Medulla oblongata (tissue), 1 donor: Measurements from ENCODE around the gene KCNK18.

ENCODE experiments used
- DNase-seq: peaks from one replicate; pipeline ENCODE4 v3.0.0-alpha.2; 2015; ENCODE audit errors: extremely low spot score

KCNK18 gene

DNA sequence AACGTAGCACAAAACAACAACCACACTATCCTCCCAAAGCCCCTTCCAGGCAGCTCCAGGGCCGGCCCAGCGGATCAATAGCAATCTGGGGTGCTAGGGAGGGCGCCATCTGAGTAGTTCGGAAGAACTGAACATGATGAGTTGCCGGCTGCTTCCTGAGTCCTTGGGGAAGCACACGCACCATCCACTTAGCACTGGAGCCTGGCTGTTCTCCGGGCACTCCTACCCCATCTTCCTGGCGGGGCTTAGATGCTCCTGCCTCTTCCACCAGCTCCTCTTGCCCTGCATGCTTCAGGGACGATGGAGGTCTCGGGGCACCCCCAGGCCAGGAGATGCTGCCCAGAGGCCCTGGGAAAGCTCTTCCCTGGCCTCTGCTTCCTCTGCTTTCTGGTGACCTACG lies at the start of gene KCNK18:
Gene KCNK18 (plus strand): TSS at position 301 of the 400 bp plus-strand sequence. CDS start 0 bp downstream, at position 301.
- no peak for DNase-seq

DNA sequence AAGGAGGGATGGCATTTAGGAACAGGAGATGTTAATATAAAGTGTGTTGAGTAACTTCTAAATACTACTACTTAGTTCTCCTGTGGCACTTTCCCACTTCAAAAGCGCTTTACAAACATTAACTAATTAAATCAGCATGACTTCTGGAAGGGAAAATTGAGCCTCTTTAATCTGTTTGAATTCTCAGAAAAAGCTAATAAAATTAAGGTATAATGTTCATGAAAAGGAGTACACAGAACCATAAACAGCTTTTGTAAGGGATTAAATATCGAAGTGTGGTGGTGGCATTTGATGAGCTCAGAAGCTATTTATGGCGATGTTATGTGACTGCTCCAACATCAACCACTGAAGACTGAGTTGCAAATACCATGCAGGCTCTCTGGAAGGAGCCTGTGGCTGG lies 49.0 kb upstream of the KCNK18 start:
- no peak for DNase-seq

DNA sequence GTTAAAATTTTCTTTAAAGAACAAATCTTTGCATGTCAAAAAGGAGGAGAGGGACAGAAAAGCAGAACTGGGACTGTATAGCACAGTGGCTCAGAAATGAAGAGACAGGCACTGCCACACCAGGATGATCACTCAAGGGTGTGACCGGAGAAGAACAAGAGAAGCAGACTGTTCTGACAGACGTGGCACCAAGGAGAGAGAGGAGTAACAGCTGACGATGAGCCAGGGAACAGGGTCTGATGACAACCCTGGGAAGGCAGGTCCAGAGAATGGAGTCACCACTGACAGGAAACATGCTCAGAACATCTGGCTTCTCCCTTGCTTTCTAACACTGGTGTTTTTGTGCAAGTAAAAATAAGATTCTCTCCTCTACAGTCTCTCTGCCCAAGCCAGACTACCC lies 44.6 kb upstream of the KCNK18 start:
- DNase-seq = no peak

DNA sequence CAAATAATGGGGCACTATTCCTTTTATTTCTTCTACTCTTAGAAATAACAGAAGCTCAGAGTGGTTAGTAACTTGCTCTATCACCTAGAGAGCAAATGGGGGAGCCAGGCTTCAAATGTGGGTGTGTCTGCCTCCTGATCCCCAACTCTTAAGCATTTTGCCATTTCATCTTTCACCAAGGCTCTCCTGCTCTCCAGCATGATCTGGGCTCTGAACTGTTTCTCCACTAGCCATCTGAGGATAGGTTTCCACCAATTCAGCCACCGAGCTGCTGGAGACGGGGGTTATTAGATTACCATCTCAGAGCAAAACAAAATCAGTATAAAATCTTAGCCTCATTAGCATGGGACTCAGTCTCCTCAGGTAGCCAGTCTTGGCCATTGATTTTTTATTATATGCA lies 39.0 kb upstream of the KCNK18 start:
- DNase-seq = no peak

DNA sequence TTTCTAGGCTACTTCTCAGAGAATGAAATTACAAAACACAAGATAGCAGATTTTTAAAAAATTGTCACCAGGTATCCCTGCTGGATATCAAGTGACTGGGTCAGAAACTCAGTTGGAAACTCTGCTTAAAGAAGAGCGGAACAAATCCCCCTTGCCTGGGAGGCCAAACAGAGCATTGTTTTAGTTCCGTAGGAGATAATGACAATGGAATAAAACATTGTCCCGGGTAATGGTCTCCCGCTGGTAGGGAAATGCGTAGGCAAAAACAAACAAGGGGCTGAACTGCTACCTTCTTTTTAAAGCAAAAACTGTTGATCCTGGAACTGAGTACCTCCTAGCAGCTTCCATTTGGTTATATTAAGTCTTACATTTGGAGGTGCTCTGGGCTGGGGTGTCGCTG lies 37.9 kb upstream of the KCNK18 start:
- no peak for DNase-seq

DNA sequence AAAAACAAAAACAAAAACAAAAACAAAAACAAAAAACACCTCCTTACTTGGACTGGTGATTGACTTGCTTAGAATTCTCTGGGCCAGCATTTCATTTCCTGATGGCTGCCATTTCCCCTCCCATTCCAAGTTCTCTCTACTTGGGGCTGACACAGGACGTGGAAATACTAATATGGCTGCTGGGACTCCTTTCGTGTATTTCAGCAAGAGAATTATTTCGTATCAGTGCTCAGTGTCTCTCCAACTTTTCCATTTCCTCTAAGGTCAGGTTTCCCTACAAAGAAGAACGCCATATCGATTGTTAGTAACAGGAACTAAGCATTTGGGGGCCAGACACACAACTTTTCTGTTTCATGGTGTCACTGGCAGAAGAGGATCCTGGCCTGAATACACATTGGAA lies 36.7 kb upstream of the KCNK18 start:
- DNase-seq = no peak

DNA sequence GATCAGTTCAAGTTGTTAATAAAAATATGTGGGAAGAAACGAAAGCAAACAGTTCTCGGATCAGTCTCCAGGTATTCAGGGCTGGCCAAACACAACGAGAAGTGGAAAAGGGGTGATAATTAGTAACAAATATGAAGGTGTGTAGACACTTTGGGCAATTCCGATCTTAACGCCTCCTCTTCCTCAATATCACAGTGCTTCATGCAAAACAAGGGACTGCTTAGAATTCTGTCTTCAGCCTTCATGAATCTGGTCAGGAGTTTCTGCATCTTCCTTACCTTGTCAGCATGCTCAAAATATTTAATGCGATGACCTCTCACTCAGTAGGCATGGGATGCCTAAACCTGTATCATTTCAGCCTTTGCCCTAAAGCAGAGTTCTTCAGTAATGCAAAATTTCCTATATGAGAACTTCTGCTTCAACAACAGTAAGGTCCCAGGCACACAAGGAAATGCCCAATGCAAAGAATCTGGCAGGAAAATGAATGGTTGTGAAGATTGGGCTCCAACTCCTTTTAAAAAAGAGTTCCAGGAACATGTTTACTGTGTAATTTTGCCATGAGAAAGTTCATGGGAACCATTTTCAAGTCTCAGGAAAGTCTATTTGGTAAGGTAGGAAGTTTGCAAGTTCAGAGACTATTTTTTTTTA lies 35.8 kb upstream of the KCNK18 start:
- DNase-seq = no peak

DNA sequence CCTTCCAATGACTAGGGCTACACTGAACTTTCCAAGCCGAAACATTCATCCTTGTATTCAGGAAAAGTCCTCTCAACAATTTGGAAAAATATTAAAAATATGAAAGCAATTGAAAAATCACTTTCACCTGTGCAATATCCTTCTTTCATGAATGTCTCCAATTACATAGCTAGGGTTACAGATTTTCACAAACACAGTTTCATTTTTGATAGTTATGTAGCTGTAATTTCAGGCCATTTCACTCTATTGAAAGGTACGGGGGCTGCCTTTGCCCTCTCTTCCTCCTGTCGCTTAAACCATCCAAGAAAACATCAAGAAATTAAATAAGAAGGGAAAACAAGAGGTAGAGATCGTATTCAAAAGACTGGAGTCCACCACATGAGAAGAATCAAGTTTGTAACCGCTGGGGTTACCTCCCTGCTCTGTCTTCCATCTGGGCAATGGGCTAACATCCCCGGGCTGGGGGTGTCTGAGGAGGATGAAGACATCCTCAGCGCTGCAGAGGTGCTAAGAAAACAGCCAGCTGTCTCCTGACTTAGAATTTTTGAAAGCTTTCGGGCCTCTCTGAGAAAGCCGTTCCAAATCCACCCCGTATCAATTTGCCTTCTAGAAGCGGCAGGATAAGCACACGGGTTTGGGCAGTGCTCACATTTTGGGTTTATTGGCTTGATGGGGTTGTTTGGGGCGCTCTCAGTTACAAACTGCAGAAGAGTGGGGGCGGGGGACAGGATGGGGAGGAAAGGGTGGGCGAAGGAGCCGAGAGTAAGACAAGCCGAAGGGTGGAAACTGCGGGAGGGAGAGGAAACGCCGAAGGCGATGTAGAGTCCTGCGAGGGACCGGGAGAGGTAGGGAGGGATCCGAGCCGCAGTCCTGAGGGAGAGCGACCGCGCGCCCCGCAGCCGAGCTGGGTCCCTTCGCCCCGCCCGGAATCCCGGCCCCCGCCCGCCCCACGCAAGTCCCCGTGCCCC lies 34.9 kb upstream of the KCNK18 start:
- DNase-seq = no peak

DNA sequence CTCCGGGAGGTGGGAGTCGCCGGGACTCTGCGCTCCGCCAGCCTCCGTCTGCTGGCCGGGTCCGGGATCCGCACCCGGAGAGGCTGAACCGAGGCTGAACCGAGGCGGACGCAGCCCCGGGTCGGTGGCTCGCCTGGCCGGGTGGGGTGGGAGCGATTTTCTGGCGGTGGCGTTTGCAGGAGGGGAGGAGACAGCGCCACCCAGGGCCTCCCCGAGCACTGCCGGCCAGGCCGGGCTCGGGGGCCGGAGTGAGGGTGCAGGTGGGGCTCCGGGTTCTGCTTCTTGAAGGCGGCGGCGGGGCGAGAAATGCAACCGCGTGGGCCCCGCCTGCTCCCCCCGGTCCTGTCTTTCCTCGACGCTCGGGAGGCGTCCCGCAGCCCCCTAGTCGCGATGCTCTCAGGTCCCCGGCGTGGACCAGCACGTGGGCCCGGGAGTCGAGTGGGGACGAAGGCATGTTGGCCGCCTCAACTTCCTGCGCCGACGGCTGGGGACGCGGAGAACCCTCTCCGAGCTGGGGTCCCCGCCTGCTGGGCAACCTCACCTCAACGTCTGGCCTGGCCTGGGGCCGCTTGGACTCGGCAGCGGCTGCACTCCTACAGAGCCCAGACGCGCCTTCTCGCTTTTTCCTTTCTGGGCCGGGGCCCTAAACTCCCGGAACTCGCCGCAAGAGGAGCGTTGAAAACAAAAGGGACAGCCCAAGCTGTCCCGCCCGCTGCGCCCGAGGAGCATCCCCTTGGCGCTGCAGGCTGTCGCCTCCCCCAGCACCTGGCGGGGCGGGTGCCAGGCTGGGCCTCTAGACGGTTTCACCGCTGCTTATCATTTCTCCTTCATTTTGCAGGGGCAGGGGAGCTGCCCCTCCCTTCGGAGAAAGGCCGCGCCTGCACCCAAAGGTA lies 34.0 kb upstream of the KCNK18 start:
- no peak for DNase-seq

DNA sequence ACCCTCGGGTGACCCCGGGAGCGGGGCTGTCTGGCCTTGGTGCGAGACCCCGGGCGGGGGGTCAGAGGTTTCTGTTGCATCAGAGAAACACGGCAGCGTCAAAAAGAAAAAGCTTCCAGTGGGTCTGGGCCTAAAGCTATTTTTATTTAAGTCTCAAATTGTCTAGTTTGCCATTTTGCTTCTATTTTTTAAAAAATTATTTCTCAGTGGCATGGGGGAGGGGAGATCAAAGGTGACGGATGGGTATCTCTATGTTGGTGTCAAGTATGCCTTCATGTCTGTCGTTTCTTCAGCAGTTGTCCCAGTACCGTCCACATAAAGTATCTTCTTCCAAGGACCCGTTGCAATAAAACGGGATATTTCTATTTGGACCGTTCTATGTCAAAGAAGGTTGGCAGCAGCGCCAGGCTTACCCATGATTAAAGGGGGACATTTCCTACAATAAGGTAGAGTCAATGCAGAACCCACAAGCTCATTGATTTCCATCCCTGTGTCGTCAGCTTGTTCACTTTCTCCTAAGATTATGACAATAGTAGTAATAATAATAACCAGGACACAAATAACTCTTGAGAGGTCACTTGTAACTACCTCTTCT lies 33.2 kb upstream of the KCNK18 start:
- DNase-seq = no peak

DNA sequence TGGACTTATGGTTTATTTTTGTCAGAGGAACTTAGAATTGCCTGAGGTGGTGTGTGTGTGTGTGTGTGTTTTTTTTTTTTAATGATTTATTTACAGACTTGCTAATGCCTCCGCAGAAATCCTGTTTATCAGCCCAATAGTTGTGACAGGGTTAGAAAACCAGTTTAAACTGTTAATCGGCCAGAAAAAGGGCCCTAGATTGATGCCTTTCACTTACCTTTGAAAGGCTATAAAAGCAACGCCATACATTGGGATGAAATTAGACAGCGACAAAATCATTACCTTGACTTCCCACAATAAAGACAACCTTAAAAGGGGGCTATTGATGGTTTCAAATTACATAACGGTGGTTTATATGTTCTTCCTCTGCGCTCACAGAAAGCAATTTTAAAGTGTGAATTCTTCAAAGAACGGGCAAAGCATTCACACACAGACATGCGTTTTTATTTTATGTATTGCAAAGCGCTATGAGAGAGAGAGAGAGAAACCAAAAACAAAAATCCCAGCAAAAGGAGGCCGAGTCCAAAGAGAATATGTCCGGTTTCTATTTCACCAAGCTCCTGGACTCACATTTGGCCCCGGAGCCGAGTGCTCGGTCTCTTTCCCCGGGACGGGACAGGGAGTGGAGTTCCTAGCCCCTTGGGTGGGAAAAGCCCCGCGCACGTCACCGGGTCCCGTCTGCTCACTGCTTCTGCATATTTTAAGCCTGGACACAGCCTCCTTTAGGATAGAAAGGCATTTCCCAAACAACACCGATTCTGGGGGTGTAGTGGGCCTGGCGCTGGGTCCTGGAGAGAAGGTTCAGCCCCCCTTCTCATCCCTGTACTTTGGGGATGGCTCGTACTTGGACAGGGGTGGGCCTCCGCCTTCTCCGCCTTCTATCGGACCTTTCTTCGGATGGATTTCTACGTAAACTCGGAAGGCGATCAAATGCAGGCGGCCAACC lies 32.4 kb upstream of the KCNK18 start:
- no peak for DNase-seq

DNA sequence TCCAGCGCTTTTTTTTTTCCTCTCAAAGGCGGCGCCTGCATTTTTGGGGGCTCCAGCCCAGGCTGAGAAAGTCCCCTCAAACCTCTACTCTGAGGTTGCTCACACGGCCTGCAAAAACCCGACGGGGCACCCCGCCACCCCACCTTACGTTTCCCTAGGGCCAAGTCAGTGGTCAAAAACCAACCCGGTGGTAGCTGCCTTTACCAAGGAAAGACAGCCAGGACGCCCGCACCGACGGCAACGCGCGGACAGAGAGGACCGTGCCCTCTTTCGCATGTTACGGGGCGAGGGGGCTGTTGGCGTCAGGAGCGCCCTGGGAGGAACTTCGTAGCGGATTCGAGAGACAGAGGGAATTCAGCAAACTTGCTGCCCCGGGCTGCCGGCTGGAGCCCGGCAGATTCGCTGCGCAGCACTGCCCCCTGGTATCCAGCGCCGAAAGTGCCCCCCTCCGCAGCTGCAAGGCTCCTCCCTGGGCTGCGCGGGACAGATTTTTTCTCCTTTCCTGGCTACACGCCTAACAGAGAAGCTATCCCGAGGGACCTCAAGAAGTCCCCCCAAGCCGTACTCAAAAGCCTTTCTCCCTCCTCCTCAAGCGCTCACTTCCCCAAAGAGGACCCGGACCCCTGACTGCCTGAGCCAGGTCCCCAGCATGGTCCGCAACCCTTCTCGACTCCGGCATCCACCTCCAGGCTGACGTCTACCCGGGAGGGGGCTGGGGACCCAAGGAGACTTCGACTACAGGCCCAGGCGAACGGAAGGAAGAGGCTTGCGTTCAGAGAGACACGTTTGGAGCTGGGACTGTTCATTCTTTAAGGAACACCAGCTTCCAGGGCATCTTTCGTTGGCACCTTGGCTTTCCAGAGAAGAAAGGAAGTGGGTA lies 31.5 kb upstream of the KCNK18 start:
- peak; percentile 61 for DNase-seq

DNA sequence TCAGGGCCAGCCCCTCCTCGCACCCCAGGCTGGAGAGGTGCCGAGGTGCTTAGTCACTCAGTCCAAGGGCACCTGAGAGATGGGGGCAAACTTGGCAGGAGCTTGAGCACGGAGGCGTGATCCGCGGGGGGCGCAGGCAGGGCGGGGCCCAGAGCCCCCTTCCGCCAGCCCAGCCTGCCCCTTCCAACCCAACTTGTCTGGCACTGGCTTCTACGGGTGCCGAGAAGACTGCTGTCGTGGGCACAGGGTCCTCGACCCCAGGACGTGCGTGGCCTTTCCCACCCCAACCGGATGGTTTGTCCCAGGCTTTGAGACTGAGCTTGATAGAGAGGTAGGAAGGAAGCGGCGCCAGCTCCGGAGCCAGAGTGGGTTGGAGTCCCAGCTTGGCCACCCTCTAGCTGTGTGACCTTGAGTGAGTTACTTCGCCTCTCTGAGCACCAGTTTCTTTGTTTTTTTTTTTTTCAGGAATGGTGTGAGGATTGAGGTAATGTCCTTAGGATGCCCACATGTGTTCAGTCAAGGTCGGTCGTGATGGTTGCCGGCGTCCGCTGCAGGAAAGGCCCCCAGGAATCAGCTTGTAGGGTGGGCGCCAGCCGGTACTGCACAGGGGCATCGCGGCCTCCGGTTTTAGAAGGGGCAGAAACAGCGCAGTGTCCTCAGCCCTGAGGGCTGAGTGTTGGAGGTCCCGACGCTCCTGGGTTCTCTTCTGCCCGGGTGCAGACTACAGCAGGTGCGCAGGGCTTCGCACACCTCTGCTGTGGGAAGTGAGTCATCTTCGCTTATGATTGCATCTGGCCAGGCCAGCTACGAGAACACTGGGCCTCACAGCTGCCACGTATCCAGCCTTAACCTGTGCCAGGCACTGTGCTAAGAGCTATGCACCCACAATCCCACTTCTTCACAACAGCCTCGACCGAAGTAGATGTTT lies 30.6 kb upstream of the KCNK18 start:
- no peak for DNase-seq

DNA sequence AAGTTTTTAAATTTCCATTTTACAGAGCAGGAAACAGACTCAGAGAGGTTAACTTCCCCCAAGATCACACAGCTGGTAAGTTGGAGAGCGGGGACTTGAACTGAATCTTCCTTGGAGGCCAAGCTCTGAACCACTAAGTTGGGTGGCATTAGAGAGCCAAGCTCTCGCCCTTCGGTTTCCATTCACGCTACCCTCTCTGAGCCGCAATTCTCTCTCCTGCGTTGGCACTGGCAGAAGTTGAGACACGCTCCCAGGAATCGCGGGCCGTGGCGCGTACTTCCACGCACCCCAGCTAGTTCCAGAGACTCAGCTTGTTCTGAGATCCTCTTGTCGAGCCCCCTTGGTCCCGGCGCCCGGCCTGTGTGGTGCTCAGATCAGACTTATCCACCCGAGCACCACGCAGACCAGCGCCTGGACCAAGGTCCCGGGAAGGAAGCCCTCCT lies 29.9 kb upstream of the KCNK18 start:
- no peak for DNase-seq

DNA sequence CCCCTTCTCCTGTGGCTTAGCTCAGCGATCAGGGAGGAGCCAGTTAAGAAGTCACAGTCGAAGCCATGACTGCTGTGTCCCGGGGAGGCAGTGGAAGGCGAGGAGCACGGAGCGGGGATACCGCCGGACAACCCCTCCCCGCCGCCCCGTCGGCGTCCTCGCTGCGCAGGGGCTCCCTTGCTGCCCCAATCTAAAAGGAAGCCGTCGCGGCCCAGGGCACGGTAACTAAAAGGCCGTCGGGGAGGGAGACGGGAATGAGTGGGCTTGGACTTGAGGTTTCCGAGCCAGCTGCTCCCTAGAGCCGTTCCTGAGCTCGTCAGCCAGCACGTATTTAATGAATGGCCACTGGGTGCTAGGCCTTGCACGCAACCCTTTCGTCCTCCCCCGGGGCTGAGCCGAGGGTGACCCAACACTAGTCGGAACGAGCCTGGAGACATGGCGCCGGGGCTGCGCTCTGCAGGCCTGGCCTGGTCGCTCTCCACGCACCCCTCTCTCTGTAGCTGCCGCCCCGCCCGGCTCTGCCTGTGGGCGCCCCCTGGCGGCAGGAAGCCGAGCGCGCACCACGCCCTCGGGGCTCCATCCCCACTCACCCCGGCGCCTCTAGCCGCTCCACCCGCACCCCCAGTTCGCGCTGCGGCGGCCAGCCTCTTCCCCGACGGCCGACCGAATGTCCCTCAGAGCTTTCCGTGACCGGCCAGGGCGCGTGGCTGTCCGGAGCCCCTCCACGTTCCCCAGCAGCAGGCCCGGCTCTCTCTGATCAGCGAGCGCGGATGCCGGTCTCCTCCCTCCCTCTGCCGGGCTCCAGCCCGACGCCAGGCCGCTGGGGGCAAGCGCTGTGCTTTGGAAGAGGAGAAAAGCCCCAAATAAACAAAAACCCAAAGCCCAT lies 29.3 kb upstream of the KCNK18 start:
- DNase-seq = peak; percentile 63

DNA sequence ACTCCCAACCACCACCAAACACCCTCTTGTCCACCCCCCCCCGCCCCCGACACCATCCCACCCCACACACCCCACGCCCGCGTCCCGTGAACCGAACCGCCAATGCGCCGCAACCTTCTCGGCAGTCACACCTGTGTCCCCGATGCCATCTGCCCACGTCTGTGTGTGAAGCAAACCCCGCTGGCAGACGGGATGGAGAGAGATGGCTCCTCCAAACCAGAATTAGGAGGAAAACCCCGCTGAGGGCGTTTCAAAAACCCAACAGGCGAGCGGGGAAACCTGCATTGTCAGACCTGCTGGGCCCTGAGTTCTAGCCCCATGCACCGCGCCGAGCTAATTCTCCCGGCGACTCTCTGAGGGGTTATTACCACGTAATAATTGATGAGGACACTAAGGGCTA lies 28.6 kb upstream of the KCNK18 start:
- no peak for DNase-seq

DNA sequence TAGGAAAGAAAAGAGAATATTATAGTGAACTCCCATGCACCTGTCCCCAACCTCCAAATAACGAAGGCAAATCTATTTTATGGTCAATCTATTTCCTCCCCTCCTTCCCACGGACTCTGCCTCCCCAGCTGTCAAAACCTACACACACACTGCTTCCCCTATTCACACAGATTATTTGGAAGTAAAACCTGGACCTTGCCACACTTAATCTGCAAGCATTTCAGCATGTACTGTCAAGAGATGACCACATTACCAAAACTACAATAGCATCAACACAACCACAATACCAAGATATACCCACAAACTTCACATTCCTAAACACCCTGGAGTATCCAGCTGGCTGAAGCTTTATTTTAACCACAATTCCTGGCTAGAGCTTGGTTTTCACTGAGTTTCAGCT lies 27.8 kb upstream of the KCNK18 start:
- DNase-seq = no peak
